Stimulated activated CD4-positive, alpha-beta T cell treated with anti-CD3 and anti-CD28 coated beads, TNF-alpha, amount 100 ng/mL, for 1 hour (primary cell): ENCODE measurements around the gene HSPG2.

Source experiments
- DNase-seq, 3 donors: peaks; one replicate each; pipeline ENCODE4 v3.0.0-alpha.2; 2020; ENCODE audit warnings: low read depth in 3 of 3, low spot score in 1 of 3

HSPG2 gene

DNA sequence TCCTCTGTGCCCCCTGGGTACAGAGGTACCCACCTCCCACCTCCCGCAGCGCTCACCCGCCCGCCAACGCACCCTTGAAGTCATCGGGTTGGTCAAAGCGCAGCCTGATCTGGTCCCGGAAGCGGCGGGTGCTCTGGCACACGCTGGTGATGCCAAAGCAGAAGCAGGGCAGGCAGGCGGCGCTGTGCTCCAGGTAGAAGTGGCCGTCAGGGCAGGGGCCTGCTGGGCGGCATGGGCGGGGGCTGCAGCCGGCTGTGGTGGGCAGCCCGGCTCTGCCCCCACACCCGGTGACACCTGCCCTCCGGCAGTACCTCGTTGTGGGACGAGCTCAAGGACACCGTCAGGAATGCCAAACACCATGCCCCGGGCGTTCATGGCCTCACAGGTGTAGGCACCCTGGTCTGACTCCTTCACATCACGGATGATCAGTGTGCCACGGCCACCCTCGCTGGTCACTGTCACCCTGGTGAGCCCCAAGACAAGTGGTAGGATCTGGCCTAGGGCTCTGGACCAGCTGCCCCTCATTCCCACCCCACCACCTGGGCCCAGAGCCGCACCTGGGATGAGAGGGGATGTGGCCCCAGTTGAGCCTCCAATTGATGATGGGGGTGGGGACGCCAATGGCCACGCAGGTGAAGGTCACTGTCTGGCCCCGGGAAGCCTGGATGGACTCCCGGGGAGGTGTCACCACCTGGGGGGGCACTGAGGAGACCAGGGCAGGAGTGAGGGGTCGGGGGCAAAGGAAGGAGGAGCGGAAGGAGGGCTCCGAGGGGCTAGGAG, 52.5 kb downstream of the HSPG2 start:
- no peak for DNase-seq

DNA sequence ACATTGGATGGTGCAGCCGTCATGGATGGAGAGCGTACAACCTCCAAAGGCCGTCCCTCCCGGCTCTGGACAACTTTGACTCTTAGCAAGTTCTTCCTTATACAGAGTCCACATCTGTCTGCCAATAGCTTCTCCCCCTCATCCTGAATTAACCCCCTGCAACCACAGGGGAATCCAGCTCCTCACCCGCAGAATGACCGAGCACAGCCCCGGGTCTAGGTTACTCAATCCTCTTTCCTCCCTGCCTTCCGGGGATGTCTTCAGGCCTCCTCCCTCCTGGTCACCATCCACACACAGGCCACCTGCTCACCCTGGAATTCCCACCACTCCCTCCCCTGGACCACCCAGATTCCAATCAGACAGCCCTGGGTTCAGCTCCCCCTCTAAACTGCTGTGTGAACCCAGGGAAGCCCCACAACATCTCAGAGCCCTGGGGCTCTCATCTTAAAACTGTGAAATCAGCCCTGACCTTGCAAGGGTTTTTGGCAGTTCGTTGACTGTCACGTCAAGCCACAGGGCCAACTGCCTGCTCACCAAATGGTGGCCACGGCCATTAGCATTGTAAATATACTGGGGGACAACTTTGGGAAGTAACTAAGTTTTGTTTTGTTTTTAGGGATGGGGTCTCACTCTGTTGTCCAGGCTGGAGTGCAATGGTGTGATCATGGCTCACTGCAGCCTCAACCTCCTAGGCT, 54.2 kb downstream of the HSPG2 start:
- no peak for DNase-seq

DNA sequence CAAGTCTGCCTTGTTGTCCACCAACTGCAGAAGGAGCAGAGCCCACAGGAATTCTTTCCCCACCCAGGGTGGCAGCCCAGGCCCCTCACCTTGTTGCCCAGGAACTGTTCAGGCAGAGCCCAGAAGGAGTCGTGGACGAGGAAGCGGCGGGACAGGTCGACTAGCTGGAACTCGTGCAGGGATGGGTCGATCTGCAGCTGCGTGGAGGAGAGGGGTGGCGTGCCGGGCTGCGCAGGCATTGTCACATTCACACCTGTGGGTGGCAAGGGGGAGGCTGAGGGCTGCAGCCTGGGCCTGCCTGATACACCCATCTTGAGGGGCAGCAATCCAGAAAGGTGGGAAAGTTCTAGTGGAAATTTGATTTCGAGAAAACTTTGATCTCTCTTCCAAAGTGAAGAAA, 55.9 kb downstream of the HSPG2 start:
- no peak for DNase-seq

DNA sequence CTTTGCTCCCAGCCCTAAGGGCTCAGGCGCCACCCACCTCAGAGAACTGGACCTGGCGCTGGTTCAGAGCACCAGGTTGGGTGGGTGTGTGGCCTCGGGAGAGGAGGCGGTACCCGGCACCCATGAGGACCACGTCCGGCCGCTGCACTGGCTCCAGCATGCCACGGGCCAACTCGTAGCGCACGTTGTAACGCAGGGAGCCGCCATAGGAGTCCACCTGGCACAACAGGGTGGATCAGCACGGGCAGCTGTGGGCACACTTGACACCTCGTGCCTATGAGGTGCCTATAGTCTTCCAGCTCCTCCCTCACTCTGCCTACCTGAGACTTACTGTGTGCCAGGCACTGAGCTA, 56.5 kb downstream of the HSPG2 start:
- DNase-seq, result no peak

DNA sequence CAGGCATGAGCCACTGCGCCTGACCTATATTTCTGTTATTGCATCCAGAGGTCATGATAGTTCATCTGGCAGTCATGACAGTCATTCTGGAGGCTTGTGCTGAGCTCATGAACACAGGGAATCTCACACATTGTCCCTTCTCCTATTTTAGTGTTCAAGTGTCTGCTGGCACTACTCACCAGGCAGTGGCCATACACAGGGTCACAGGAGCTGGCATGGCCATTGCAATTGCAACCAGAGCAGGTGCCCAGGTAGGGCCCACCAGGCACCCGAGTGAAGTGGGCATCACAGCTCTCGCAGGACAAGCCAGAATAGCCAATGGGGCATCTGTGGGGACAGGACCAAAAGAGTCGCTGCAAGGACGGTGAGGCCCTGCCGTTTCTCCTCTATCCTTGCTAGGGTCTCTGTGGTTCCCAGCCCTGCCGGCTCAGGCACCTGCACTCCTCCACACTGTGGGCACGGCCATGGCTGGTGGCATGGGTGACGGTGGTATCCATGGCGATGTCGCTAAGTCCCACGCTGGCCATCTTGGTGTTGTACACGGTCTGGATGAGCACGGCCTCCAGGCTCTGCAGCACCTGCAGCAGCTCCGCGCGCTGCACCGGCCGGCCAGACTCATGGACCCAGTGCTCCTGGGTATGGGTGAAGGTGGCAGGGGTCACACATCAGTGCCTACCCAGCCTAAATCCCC, 57.0 kb downstream of the HSPG2 start:
- no peak for DNase-seq

DNA sequence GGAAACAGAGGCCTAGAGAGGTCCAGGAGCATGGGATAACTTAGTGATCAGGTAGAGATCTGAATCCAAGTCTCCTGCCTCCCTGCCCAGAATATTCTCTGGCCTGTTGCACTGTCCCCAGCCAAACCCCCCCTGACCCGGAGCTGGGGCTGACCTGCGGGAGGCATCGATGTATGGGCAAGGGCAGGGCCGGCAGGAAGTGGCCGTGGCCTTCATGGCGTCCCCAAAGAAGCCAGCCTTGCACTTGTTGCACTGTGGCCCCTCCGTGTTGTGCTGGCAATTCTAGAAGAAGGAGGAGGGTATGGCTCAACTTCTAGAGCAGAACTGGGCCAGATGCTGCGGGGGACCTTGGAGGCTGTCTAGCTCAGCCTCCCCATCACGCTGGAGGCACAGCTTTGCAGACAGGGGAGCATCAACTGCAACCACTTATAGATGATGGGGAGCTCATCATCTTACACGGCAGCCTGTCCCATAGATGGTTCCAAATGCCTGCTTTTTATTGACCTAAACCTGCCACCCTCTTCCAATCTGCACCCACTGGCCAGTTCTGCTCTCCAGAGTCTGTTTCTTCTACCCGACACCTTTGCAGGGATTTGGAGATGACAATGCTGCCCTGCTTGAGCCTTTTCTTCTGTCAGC, 58.2 kb downstream of the HSPG2 start:
- DNase-seq, result no peak

DNA sequence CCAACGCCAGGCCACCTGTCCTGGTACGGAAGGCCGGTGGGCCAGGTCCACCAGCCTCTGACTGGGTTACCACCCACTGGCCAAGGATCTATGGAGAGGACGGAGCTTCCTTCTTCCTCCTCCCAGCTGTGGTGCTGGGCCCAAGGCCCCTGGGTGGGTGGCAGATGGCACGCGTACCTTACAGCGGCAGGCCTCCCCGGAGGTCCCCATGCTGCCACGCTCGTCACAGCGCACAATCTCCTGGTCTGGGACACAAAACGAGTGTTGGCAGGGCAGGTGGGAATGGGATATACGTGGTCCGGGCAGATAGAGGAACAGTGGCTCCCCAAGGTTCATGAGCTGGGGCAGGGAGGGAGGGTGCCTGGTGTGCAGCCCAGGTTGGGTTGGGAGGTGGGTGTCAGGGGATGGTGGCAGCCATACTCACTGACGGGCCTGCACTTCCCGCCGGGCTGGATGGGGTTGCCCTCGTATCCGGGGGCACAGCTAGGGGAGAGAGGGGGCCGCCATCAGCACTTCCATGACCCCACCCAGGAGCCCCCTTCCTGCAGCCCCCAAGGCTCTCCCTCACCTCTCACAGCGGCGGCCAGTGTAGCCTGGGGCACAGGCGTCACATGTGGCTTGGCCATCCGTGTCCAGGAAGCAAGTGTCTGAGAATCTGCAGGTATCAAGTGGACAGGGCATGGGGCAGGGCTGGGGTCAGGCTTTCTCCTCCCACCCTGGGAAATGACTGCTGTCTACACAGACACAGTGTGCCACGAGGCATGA, 58.9 kb downstream of the HSPG2 start:
- DNase-seq, result no peak

DNA sequence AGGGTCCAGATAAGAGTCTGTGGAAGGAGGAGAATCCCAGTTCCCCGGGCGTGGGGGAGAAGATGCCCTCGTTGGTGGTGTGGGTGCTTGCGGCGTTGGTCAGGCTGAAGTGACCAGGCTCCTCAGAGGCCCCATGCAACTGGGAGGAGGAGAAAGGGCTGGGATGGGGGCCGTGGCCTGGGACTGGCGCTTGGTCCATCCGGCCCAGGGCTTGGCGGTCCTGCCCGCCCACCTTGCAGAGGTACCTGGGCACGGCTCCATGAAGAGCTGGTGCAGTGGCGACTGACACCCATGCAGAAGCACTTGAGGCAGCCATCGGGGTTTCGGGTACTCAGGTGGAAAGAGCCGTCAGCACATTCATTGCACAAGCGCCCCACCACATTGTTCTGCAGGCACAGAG, 60.8 kb downstream of the HSPG2 start:
- no peak for DNase-seq

DNA sequence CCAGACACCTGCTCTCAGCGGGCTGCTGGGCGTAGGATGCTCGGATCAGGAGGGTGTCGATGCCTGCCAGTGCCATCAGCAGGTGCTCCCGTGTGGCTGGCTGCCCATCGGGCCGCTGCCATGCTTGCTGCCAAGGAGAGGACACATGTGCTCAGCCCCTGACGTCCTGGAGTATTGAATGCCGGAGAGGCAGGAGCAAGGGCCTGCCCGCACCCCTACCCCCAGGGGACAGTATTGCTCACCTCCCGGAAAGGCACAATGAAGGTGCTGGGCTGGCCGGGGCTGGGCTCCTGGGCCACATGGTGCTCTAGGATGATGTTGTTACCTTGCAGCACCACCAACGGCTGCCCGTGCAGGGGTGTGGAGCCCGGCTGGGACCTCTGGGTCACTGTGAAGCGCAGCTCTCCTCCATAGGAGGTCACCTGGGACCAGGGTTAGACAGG, 61.5 kb downstream of the HSPG2 start:
- no peak for DNase-seq

DNA sequence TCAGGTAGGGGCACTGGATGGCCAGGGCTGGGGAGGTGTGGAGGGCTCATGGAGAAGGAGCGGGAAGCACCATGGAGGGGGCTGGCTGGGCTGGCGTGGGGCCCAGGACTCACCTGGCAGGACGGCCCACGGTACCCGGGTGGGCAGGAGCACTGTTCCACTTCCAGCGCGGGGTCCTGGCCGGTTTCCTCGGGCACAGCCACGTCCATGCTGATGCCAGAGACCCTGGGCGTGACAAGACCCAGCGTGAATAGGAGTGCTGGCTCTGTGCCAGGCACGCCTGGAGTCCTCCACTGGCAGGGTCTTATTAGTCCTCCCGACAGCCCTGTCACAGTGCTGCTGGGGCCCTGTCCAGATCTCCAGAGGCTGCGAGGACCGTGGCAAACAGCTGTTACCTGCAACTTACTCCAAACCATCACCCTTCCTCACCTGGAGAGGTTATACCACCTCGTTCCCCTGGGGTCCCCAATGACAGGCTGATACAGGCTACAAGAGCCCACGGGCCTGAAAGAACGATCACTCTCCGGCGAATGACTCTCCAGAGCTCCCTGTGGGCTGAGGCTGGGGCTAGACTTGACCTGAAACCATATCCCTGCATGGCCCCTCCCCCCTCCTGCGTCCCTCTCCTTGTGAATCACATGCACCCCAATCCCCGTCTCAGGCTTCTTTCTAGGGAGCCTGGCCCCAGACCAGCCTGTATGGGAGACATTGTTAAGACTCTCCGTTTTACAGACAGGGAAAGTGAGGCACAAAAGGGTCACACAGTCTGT, 62.1 kb downstream of the HSPG2 start:
- no peak for DNase-seq

DNA sequence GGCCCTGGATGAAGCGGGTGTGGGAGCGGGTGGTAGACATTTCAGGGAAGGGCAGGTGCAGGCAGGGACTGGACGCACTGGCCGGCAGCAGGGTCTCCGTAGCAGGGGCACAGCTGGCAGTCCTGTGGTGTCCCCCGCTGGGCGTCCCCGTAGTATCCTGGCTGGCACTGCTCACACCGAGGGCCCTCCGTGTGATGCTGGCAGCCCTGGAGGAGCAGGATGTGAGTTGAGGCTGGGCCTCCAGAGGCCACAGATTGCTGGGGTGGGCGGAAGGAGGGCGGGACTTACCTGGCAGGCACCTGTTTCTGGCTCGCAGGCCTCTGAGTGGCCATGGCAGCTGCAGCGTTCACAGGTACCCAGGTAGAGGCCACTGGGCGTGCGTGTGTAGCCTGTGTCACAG, 62.8 kb downstream of the HSPG2 start:
- no peak for DNase-seq

DNA sequence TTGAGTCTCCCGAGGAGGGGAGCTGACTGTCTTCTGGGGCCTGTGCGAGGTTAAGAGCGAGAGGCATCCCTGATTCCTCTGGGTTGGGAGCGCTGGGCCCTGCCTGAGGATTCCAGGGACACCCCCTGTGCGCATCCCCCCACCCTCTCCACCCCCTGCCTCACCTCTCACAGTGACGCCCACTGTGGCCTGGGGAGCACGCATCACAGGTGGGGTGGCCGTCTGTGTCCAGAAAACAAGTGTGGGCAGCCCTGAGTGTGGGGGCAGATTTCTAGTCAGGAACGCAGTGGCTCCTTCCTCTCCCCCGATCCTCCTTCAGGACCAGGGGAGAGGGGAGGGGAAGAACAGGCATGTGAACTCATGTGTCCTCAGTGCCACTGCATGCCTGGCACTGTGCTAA, 63.3 kb downstream of the HSPG2 start:
- DNase-seq, result no peak

DNA sequence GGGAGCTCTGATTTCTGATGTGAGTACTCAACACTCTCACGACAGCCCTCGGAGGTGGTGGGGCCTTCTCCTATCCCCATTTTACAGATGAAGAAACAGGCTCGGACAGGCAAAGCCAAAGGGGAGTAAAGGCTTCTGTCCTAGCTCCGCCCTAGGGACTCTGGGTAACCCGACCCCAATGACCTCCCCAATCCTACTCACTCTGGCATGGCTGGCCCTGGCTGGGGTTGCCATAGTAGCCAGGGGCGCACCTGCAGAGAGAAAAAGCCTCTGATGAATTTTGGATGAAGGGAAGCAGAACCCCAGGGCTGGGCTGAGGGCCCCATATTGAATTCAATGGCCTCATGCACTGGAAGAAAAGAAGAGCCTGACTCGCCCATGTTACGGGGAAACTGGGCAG, 63.9 kb downstream of the HSPG2 start:
- DNase-seq, result no peak

DNA sequence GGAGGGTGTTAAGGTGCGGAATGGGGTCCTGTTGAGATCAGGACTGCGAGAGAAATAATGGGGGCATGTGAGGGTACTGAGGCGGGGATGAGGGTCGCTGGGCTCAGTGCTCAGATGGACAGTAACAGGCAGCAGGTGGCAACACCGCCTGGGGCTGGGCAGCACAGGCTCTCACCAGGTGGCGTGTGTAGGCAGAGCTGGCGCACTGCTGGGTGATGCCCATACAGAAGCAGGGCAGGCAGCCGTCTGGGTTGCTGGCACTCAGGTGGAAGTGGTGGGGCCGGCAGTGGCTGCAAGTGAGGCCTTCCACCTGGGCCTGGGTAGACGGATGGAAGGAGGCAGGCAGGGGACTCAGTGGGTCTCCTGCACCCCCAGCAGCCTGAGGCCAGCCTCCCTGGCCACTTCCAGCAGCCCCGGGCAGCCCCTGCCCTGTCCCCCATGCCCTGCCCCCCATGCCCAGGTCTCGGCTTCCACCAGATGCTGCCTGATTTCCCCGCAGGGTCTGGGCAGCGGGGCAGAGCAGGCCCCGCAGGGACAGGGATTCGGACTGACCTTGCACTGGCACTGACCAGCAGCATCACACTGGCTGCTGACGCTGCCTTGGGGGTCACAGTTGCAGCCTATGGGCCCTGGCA, 64.5 kb downstream of the HSPG2 start:
- DNase-seq, result no peak

DNA sequence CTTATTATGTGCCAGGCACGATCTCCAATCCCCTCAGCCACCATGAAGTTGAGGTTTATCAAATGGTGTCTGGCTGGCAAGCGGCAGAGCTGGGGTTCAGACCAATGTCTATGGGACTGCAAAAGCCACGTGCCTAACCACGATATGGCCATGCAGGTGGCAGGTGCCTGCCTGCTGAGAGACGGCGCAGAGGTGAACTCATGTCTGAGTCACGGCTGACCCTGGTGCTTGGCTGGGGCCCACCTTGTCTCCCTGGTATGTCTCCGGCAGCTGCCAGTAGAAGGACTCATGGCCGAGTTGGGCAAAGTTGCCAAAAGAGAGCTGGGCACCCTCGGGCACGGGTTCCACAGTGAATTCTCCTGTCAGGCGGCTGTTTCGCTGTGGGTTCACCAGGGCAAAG, 65.2 kb downstream of the HSPG2 start:
- DNase-seq, result no peak

DNA sequence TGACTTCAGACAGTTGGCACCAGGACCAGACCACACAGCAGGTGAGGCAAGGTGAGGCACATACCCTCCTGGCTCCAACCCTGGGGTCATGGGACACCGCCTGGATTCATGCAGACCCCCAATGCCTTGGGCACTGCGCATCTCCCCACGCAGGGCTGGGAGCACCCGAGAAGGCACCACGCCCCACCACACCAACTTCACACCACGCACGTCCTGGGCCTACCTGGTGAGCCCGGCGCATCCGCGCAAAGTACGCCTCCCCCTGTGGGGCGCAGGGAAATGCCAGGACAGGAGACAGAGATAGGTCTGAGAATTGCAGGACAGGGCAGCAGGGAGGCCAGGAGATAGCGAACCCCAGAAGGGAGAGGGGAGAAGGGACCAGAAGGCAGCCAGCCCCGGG, 66.5 kb downstream of the HSPG2 start:
- DNase-seq, result no peak

DNA sequence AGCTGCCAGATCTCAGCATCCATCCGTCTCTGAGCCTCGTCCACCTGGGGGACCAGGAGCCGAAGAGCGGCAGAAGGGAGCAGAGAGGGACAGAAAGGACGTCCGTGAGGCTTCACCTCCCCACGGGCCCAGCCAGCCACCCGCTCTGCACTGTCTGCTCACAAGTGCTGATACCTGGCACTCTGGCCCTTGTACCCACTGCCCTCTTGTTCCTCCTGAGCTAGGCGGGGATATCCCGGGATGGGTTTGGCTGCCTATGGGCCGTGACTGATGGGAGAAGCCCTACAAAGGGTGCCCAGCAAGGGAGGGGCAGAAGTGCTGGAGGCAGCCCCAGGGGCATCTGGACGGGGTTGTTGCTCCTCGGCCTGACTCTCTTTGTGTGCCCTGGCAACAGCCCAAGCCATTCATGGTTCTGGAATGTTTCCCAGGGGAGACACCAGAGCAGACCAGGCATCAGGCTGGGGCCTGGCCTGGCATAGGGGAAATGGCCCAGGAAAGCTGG, 67.4 kb downstream of the HSPG2 start:
- DNase-seq, result no peak

DNA sequence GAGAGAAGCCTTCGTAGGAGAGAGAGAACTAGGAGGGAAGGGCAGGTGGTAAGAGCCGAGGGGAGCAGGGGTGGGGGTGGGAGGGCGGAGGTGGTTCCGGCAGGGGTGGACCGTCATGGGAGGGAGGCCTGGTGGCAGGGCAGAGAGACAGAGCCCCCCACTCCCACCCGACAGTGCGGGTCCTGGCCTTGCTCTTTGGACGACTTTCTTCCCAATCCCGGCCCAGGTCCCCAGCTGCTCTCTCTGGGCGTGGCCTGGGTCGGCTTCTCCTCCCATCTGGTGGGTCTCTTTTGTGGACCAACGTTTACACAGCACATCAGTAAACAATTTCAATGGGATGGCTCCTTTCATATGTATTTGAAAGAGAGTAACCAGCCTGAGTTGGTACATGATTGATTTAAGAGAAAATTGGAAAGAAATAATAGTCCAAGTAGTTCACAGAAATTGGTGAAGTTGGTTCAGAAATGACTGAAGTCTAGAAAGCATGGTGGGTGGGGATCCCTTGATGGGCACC, 68.1 kb downstream of the HSPG2 start:
- DNase-seq, result no peak

DNA sequence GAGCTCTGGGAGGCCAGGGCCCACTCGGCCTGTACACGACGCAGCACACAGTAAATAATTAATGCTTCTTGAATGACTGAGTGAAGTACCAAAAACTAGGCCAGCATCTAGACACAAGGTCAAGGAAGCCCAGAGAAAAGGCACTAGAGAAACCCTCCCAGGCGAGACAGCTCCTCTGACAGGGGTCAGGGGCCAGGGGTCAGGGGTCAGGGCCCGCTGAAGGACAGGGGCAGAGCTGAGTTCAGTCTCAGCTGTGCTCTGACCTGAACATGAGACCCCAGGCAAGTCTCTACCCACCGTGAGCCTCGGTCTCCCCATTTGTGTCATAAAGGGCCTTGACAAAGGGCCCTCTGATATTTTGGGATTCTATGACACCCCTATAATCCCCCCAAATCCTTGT, 68.6 kb downstream of the HSPG2 start:
- DNase-seq, result no peak
